HG03460 (cell line): Measurements from ENCODE around the gene TRAFD1.
"Not testable (repeated sequence)": the region's sequence is repeated elsewhere in the genome, so short reads cannot be mapped to it uniquely, and the experiment has no call there.

ENCODE experiments used
- ATAC-seq: cut with Tn5 transposase; IDR thresholded peaks from one replicate; pipeline ENCODE4 v1.9.1; 2021; ENCODE audit not compliant: unreplicated experiment

TRAFD1 gene

GRCh38 chr12:112125250-112125999 is at the start of gene TRAFD1:
TSS of gene TRAFD1 (plus strand) at chr12:112125560. CDS start at chr12:112130523, 4,963 bp downstream.
- peak; percentile 89 for ATAC-seq

- no peak for ATAC-seq
Measured at GRCh38 chr12:112087055-112087850, 38.1 kb upstream of the TRAFD1 start.

DNA sequence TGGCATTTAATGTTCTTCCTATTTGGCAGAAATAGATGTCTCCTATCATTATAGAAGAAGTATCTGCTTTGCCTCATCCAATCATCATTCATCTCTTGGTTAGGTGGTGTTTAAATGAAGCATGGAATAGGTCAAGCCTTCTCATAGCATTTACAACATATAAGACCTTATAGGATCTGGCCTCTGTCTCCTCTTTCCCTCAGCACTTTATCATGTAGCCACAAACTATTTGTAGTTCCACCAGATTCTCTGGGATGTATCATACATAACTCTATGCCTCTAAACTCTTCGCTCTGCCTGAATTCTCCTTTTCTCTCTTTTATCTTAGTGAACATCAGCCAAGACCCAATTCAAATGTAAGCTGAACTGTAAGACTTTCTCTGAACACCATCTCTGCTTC is 37.5 kb upstream of the TRAFD1 start:
- no peak for ATAC-seq

DNA sequence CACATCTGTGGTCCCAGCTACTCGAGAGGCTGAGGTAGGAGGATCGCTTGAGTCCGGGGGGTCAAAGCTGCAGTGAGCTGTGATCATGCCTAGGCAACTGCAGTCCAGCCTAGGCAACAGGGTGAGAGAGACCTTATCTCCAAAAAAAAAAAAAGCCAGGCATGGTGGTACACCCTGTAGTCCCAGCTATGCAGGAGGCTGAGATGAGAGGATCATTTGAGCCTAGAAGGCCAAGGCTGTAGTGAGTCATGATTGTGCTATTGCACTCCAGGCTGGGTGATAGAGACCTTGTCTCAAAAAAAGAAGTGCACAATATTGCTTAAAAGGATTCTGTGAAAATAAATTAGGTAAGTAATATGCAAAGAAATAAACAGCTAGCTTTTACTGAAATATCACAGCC is 33.8 kb upstream of the TRAFD1 start:
- no peak for ATAC-seq

DNA sequence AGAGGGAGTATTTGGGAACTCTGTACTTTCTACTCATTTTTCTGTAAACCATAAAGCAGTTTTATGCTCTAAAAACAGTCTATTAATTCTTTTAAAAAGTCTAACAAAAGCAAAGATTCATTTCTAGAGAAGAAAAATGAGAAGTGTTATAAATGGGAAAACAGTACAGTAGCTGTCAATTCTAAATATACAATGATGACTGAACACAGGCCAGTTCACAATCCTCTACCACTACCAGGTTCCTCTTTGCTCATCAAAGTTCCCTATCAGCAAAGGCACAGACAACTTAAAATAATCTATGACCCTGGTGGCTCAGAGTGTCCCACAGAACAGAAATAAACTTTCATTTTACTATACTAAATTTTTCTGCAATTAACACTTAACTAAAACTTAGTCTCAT is 29.3 kb upstream of the TRAFD1 start:
- peak; percentile 73 for ATAC-seq

GRCh38 chr12:112096667-112097066 is 28.7 kb upstream of the TRAFD1 start:
- ATAC-seq = no peak

DNA sequence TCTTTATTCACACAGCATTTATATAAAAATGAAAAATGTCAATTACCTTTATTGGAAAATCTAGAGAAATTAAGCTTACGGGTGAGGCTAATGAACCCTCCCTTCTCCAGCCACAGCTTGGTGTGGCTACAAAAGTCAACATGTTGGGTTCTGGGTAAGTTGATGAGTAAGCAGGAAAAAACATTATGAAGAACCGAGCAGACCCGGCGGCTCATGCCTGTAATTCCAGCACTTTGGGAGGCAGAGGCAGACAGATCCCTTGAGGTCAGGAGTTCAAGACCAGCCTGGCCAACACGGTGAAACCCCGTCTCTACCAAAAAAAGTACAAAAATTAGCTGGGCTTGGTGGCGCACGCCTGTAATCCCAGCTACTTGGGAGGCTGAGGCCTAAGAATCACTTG is 27.7 kb upstream of the TRAFD1 start:
- no peak for ATAC-seq

DNA sequence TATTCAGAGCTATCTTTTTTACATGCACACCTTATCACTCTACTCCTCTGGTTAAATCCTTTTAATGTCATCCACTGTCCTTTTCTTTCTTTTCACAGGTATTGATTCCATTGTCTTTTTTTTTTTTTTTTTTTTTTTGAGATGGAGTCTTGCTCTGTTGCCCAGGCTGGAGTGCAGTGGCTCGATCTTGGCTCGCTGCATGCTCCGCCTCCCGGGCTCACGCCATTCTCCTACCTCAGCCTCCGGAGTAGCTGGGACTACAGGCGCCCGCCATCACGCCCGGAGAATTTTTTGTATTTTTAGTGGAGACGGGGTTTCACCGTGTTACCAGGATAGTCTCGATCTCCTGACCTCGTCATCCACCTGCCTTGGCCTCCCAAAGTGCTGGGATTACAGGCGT is 24.9 kb upstream of the TRAFD1 start:
- not testable (repeated sequence) for ATAC-seq

DNA sequence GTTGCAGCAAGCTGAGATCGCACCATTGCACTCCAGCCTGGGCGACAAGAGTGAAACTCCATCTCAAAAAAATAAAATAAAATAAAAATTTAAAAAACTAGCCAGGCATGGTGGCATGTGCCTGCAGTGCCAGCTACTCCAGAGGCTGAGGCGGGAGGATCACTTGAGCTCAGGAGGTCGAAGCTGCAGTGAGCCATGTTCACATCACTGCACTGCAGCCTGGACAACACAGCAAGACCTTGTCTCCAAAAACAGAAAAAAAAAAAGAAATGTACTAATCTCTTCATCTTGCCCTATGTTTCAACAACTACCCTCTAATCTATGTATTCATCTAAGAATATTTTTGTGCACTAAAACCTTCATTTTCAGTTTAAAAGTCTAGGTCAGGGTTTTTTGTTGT is 23.2 kb upstream of the TRAFD1 start:
- ATAC-seq = no peak

GRCh38 chr12:112102746-112103145 is 22.6 kb upstream of the TRAFD1 start:
- ATAC-seq = not testable (repeated sequence)

DNA sequence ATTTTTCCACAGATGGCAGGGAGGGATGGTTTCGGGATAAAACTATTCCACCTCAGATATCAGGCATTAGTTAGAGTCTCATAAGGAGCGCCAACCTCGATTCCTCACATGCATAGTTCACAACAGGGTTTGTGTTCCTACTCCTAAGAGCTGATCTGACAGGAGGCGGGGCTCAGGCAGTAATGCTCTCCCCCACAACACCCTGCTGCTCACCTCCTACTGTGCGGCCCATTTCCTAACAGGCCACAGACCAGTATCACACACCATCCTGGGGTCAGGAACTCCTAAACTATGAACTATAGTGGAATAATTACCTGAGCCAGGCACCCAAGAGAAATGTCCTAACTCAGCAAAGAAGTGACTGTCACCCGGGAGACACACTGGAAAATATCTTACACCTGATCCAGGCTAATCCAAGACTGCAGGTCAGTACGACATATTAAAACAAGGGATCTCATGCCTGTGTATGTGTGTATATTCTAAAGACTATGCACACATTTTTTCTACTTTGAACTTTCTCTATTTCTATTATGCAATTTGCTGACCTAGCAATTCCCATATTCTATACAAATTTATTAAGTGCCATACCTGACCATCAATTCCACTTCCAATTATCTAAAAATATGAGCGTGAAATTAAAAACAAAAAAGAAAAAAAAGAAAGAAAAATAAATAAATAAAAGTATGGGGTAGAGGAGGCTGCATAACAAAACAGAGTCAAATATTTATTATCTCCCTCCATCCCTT is 21.4 kb upstream of the TRAFD1 start:
- ATAC-seq = no peak

DNA sequence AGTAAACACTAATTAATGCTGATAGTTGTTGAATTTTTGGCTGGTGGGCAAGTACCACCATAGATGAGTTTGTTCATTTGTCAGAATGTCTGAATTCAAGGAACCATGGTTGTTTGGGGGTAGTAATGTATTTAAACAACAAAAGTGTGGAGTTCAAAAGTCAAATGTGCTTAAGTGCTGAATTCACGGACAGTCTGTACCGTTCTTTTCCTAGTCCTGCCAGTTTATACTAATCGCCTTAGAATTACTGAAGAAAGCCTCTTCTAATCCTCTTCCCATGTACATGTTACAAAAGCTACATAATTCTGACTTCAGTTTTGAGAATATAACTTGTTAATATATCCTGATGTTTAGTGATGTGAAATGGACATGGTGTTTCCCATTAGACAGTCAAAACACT is 19.5 kb upstream of the TRAFD1 start:
- no peak for ATAC-seq

- no peak for ATAC-seq
Measured at GRCh38 chr12:112107306-112108201, 17.8 kb upstream of the TRAFD1 start.

DNA sequence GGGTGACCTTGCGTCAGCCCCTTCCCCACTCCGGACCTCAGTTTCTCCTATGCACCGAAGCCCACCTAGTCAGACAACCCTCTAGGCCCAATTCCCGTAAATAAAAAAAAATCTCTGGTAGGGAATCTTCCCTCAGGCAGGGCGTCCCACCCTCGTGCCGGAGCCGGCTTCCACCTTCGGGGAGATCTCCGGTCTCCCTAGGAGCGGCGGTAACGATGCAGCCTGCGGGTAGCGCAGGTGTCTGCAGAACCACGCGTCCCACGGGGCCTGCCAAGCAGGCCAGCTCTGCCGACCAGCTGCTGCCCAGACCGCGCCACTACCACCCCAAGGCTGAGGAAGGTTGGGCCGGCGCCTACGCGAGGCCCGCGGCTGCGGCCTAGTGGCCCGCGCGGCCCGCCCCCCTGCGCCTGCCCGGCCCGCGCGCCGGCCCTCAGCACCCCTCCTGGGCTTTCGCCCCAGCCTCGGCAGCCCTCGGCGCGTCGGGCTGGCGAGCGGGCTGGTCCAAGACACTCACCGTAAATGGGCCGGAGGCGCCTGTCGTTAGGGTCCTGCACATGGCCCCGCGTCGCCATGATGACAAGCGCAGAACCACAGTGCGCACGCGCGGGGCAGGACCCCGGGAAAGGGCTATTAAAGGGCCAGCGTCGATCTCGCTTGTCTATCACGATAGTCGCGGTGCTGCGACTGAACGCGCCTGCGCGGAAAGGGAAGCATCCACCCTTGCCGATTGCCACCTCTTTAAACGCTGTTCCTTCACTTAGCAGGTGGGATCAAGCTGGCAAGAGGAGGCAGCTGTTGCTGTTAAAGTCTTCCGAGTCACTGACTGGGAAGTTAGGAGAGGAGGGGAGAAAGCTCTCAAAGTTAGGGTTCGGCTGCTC is 16.9 kb upstream of the TRAFD1 start, which contains the start of gene NAA25:
Gene NAA25, minus strand, starts transcription at position 582 of the 878 bp plus-strand sequence. Its CDS starts 10 bp downstream, at position 572.
- peak; percentile 54 for ATAC-seq

GRCh38 chr12:112110787-112111662 is 14.3 kb upstream of the TRAFD1 start:
- not testable (repeated sequence) for ATAC-seq

DNA sequence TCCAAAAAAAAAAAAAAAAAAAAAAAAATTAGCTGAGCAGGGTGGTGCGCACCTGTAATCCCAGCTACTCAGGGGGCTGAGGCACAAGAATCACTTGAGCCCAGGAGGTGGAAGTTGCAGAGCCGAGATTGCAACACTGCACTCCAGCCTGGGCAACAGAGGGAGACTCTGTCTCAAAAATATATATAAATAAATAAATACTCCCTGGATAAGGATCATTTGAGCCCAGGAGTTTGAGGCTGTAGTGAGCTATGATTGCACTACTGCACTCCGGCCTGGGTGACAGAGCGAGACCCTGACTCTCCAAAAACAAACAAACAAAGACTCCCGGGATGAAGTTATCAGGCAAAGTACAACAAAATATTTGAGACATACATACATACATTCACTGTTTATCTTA is 13.4 kb upstream of the TRAFD1 start:
- no peak for ATAC-seq

DNA sequence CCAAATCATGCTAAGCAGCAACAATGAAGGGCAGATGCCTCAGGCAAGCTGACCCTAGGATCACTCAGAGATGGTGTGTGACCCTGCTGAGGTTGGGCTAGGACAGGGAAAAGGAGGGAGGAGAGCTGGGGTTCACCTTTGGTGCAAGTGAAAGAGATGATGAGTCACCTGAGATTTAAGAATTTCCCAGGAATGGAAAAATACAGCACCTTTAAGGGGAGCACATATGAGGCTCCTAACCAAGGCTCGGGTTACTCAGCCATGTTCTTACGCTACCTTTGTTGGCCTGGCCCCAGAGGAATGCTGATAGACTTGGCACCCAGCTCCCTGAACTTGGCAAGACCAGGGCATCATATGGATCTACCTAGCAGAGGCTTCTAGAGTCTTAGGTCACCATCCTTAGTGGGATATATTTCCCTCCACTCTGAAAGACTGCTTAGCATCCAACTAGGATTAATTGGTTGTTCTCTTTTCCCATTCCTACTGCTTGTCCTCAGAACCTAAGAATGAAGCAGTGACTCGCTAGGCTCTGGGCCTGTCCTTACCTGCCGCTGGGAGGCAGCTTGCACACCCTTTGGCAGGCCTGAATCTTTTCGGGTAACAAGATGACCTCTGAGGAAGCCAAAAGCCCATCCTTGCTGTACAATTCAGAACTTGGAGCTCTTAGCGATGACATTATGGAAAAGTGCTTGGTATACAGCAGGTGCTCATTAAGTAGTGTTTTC is 12.8 kb upstream of the TRAFD1 start:
- no peak for ATAC-seq
